PFSK-1 (cell line): ENCODE results near the gene LCN6.

ENCODE experiments used
- FOXP2 ChIP-seq: optimal IDR thresholded peaks from 2 replicates; pipeline ENCODE3; 2011; ENCODE audit warnings: borderline replicate concordance, control low read depth, inconsistent platforms; ENCODE audit not compliant: insufficient read depth; ENCODE audit errors: extremely low read length, extremely low read depth
- POLR2AphosphoS5 ChIP-seq: IDR thresholded peaks from 2 replicates; pipeline ENCODE4 v1.6.1; 2012; ENCODE audit warnings: low read depth, mild to moderate bottlenecking, control low read depth, low read length, moderate library complexity
- SIN3A ChIP-seq: IDR thresholded peaks from 2 replicates; pipeline ENCODE4 v1.6.1; 2012; ENCODE audit warnings: mild to moderate bottlenecking, low read length, moderate library complexity, borderline replicate concordance; ENCODE audit not compliant: insufficient read depth
- TAF1 ChIP-seq: IDR thresholded peaks from 2 replicates; pipeline ENCODE4 v1.6.1; 2012; ENCODE audit warnings: low read length, control low read depth, borderline replicate concordance; ENCODE audit not compliant: insufficient read depth
- TF ChIP-seq, protein P1 (sequence below), 2 experiments: IDR thresholded peaks; 2 replicates each; pipeline versions ENCODE4 v1.6.1 to v1.8.0; 2011 to 2012; ENCODE audit warnings: low read depth in 2 of 2, low read length in 2 of 2, control low read depth in 1 of 2, inconsistent platforms in 1 of 2, mild to moderate bottlenecking in 1 of 2, moderate library complexity in 1 of 2; ENCODE audit not compliant: insufficient read depth in 1 of 2

DNA sequence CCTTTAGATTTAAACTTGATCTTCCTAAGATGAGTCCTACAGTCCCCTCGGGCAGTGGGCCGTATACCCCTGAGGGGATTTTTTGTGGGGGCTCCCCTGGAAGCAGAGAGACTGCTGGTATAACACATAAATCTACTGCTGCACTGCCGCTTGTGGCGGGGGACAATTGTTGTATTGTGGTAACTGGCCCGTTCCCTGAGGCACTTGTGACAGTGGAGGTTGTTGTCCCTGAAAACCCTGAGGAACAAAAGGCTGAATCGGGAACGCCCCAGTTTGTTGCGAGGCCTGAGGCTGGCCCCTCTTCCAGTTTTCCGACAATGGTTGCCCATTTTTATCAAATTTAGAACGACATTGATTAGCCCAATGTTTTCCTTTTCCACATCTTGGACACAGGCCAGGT lies 38.1 kb upstream of the LCN6 start:
- no peak for TF ChIP-seq POLR2AphosphoS5
- no peak for TF ChIP-seq FOXP2
- TF ChIP-seq, protein P1, sequence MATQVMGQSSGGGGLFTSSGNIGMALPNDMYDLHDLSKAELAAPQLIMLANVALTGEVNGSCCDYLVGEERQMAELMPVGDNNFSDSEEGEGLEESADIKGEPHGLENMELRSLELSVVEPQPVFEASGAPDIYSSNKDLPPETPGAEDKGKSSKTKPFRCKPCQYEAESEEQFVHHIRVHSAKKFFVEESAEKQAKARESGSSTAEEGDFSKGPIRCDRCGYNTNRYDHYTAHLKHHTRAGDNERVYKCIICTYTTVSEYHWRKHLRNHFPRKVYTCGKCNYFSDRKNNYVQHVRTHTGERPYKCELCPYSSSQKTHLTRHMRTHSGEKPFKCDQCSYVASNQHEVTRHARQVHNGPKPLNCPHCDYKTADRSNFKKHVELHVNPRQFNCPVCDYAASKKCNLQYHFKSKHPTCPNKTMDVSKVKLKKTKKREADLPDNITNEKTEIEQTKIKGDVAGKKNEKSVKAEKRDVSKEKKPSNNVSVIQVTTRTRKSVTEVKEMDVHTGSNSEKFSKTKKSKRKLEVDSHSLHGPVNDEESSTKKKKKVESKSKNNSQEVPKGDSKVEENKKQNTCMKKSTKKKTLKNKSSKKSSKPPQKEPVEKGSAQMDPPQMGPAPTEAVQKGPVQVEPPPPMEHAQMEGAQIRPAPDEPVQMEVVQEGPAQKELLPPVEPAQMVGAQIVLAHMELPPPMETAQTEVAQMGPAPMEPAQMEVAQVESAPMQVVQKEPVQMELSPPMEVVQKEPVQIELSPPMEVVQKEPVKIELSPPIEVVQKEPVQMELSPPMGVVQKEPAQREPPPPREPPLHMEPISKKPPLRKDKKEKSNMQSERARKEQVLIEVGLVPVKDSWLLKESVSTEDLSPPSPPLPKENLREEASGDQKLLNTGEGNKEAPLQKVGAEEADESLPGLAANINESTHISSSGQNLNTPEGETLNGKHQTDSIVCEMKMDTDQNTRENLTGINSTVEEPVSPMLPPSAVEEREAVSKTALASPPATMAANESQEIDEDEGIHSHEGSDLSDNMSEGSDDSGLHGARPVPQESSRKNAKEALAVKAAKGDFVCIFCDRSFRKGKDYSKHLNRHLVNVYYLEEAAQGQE (IDR thresholded peaks at IDR 0.05; ENCODE audit: insufficient read depth in 1 of 2, low read depth in 2 of 2, low read length in 2 of 2), result no peak
- TF ChIP-seq TAF1, result no peak
- no peak for TF ChIP-seq SIN3A
